ENCODE measurements around the gene MED15. TPM values are rescaled to one million over a fixed set of nuclear protein-coding genes. Genes with fewer than 3 reads are reported as not detected.

The MED15 gene
- total RNA-seq, 1 experiment from 2014 or later = 59.3 TPM

DNA sequence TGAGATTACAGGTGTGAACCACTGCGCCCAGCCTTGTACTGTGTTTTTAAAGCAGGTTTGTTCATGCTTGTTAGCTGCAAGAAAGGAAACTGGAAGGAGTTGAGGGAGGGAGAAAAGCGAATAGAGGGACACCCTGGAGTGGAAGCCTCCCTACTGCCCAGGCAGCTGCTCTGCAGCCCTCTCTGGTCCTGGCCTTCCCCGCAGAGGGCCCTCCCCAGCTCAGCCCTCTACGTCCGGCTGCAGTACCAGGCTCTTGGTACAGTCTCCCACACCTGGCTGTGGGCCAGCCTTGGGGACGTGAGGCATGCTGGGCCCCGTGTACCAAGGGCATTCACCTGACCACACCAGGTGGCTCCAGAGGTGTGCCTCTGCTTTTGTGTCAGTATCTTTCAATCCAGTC, 70.8 kb downstream of the MED15 start:
- Histone ChIP-seq H3K27me3 (ENCODE audit: control insufficient read depth, insufficient read depth, low read length) (no peaks in the 10 kb centered on the region), H3K36me3 (ENCODE audit: control insufficient read depth, insufficient read depth, low read length) (peaks cover 2% of the 10 kb centered on the region; the same call in 1 of the 2 replicates), H3K9me3 (ENCODE audit: control insufficient read depth, insufficient read depth, low read depth, low read length) (no peaks in the 10 kb centered on the region), H3K4me3 (ENCODE audit: low read depth in 2 of 2, low read length in 2 of 2) (no peak overlapping the region), H3K4me1 (ENCODE audit: control insufficient read depth, insufficient read depth, low read length) (no peaks in the 10 kb centered on the region), H3K27ac (ENCODE audit: low read length) (no peak overlapping the region)
- TF ChIP-seq, protein P1, sequence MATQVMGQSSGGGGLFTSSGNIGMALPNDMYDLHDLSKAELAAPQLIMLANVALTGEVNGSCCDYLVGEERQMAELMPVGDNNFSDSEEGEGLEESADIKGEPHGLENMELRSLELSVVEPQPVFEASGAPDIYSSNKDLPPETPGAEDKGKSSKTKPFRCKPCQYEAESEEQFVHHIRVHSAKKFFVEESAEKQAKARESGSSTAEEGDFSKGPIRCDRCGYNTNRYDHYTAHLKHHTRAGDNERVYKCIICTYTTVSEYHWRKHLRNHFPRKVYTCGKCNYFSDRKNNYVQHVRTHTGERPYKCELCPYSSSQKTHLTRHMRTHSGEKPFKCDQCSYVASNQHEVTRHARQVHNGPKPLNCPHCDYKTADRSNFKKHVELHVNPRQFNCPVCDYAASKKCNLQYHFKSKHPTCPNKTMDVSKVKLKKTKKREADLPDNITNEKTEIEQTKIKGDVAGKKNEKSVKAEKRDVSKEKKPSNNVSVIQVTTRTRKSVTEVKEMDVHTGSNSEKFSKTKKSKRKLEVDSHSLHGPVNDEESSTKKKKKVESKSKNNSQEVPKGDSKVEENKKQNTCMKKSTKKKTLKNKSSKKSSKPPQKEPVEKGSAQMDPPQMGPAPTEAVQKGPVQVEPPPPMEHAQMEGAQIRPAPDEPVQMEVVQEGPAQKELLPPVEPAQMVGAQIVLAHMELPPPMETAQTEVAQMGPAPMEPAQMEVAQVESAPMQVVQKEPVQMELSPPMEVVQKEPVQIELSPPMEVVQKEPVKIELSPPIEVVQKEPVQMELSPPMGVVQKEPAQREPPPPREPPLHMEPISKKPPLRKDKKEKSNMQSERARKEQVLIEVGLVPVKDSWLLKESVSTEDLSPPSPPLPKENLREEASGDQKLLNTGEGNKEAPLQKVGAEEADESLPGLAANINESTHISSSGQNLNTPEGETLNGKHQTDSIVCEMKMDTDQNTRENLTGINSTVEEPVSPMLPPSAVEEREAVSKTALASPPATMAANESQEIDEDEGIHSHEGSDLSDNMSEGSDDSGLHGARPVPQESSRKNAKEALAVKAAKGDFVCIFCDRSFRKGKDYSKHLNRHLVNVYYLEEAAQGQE (IDR thresholded peaks at IDR 0.05; ENCODE audit: insufficient read depth in 1 of 2, low read depth in 2 of 2, low read length in 1 of 2) = no peak
- TF ChIP-seq SIN3A (IDR thresholded peaks at IDR 0.05; ENCODE audit: borderline replicate concordance, insufficient read depth, low read depth, low read length) = no peak
- no peak for TF ChIP-seq TCF7L2 (IDR thresholded peaks at IDR 0.05; ENCODE audit: low read depth, low read length)
- TF ChIP-seq CTCF (IDR thresholded peaks at IDR 0.05) = no peak
- no peak for TF ChIP-seq POLR2AphosphoS5 (IDR thresholded peaks at IDR 0.05; ENCODE audit: low read depth, low read length)
- intact Hi-C loops (cut with micrococcal nuclease; ENCODE audit: unreplicated experiment) = no loop called here
- CTCF ChIA-PET = interaction anchor here (0.6 kb wide), 1 partner anchor 25 kb away, joined by 4 read pairs; no protein-coding TSS in a partner anchor
- DNase-seq (ENCODE audit: low read depth, low spot score) (no peak), ATAC-seq (no peak)
- BruUV-seq (replicated peaks) = no TSS peak
- in situ Hi-C loops (cut with HindIII; ENCODE audit: low pct_unique_long_range_greater_than_20kb, low sequenced_read_pairs) = no loop called here
- POLR2A ChIA-PET = no interaction called here

GRCh38 chr22:20578707-20579106, 71.3 kb downstream of the MED15 start:
- ChIA-PET CTCF (interaction anchor here (0.6 kb wide), 2 partner anchors 16 to 24 kb away, joined by 4 to 6 read pairs; no protein-coding TSS in a partner anchor), POLR2A (no interaction called here)
- Histone ChIP-seq H3K4me3 (ENCODE audit: low read depth in 2 of 2, low read length in 2 of 2) (no peak overlapping the region), H3K9me3 (ENCODE audit: control insufficient read depth, insufficient read depth, low read depth, low read length) (no peaks in the 10 kb centered on the region), H3K4me1 (ENCODE audit: control insufficient read depth, insufficient read depth, low read length) (no peaks in the 10 kb centered on the region), H3K36me3 (ENCODE audit: control insufficient read depth, insufficient read depth, low read length) (peaks cover 2% of the 10 kb centered on the region; the same call in 1 of the 2 replicates), H3K27me3 (ENCODE audit: control insufficient read depth, insufficient read depth, low read length) (no peaks in the 10 kb centered on the region), H3K27ac (ENCODE audit: low read length) (no peak overlapping the region)
- TF ChIP-seq SIN3A (IDR thresholded peaks at IDR 0.05; ENCODE audit: borderline replicate concordance, insufficient read depth, low read depth, low read length) = no peak
- TF ChIP-seq, protein P1 (IDR thresholded peaks at IDR 0.05; ENCODE audit: insufficient read depth in 1 of 2, low read depth in 2 of 2, low read length in 1 of 2) = no peak
- no peak for TF ChIP-seq CTCF (IDR thresholded peaks at IDR 0.05)
- TF ChIP-seq POLR2AphosphoS5 (IDR thresholded peaks at IDR 0.05; ENCODE audit: low read depth, low read length) = no peak
- no peak for TF ChIP-seq TCF7L2 (IDR thresholded peaks at IDR 0.05; ENCODE audit: low read depth, low read length)
- DNase-seq (ENCODE audit: low read depth, low spot score) (no peak), ATAC-seq (no peak)
- in situ Hi-C loops (cut with HindIII; ENCODE audit: low pct_unique_long_range_greater_than_20kb, low sequenced_read_pairs) (no loop called here), intact Hi-C loops (cut with micrococcal nuclease; ENCODE audit: unreplicated experiment) (no loop called here)
- no TSS peak for BruUV-seq (replicated peaks)
